Uterus (tissue), 4 donors: ENCODE data around the gene ZCCHC7. TPM values are rescaled to one million over a fixed set of nuclear protein-coding genes. Genes with fewer than 3 reads are reported as not detected.

ENCODE experiments used
- DNase-seq, 2 donors: peaks; one replicate each; pipeline ENCODE4 v3.0.0-alpha.2; 2019 to 2020
- H3K27ac ChIP-seq, 2 donors: fragments of 200-600 bp; sonication (generic); 1 replicate in 1 of 2; 2 replicates in 1 of 2; pipeline ENCODE4 v1.5.1; 2016 to 2018
- H3K27me3 ChIP-seq, 2 donors: fragments of 200-600 bp; sonication (generic); one replicate each; pipeline ENCODE4 v1.5.1; 2018 to 2019; ENCODE audit warnings: control low read depth in 1 of 2
- H3K36me3 ChIP-seq, 2 donors: fragments of 200-600 bp; sonication (generic); one replicate each; pipeline ENCODE4 v1.5.1; 2019; ENCODE audit warnings: control low read depth in 1 of 2
- H3K4me1 ChIP-seq, 2 donors: fragments of 200-600 bp; sonication (generic); one replicate each; pipeline ENCODE4 v1.5.1; 2018 to 2019; ENCODE audit warnings: control low read depth in 1 of 2
- H3K4me3 ChIP-seq, 2 donors: fragments of 200-600 bp; sonication (generic); 1 replicate in 1 of 2; 2 replicates in 1 of 2; pipeline ENCODE4 v1.5.1; 2018 to 2019; ENCODE audit warnings: mild to moderate bottlenecking in 1 of 2
- H3K9me3 ChIP-seq, 2 donors: fragments of 200-600 bp; sonication (generic); one replicate each; pipeline ENCODE4 v1.5.1; 2019; ENCODE audit warnings: control low read depth in 1 of 2
- CTCF ChIP-seq, 4 experiments: fragments of 200-600 bp in 2 of 4; fragments of 450-650 bp in 2 of 4; sonication (generic) in 2 of 4; IDR thresholded peaks; one replicate each; pipeline ENCODE4 v1.5.1; 2016 to 2019; ENCODE audit warnings: antibody characterized with exemption in 4 of 4, mild to moderate bottlenecking in 2 of 4, moderate library complexity in 1 of 4
- POLR2A ChIP-seq, 2 donors: fragments of 450-650 bp; IDR thresholded peaks; one replicate each; pipeline ENCODE4 v1.6.1; 2016; ENCODE audit warnings: antibody characterized with exemption in 2 of 2, mild to moderate bottlenecking in 1 of 2, moderate library complexity in 1 of 2
- intact Hi-C: fragments of 100-400 bp; cut with DNase I; formaldehyde crosslinking; loops from one replicate; pipeline ENCODE4 v1.15.1; 2023; ENCODE audit warnings: low total_unique reads
- total RNA-seq, 4 donors: library from RNA; depleted of rRNA in 3 of 4; stranded (reverse); fragments of >200 nt in 3 of 4; gene quantifications; one replicate each; pipeline versions ENCODE4 v1.1.0 to v1.2.4, GENCODE V29; 2014 to 2023
- donor health status: DM: yes; HTN: yes; CAD: no.

The ZCCHC7 gene
- total RNA-seq, 4 donors from 2014 or later = 15.6 to 37.4 (median 30.2) TPM

- intact Hi-C loops = no loop called here
These were observed 242.1 kb downstream of the ZCCHC7 start for GRCh38 chr9:37362430-37362829.

GRCh38 chr9:37363124-37363523 lies 242.8 kb downstream of the ZCCHC7 start:
- no peaks in the 10 kb centered on the region for H3K4me1 ChIP-seq
- H3K9me3 ChIP-seq = no peaks in the 10 kb centered on the region
- DNase-seq = no peak
- H3K36me3 ChIP-seq = no peaks in the 10 kb centered on the region
- intact Hi-C loops = no loop called here
- no peak overlapping the region for H3K4me3 ChIP-seq
- H3K27ac ChIP-seq = no peak overlapping the region
- TF ChIP-seq CTCF (IDR thresholded peaks at IDR 0.05) = no peak
- no peak for TF ChIP-seq POLR2A (IDR thresholded peaks at IDR 0.05)
- H3K27me3 ChIP-seq = no peaks in the 10 kb centered on the region

More at GRCh38 chr9:37362430-37362829, 242.1 kb downstream of the ZCCHC7 start:
- Histone ChIP-seq H3K27me3 (no peaks in the 10 kb centered on the region), H3K4me1 (no peaks in the 10 kb centered on the region), H3K4me3 (no peak overlapping the region), H3K27ac (no peak overlapping the region), H3K9me3 (no peaks in the 10 kb centered on the region), H3K36me3 (no peaks in the 10 kb centered on the region)
- TF ChIP-seq CTCF (IDR thresholded peaks at IDR 0.05) (no peak), POLR2A (IDR thresholded peaks at IDR 0.05) (no peak)
- no peak for DNase-seq

GRCh38 chr9:37364136-37364535 lies 243.8 kb downstream of the ZCCHC7 start:
- Histone ChIP-seq H3K27me3 (no peaks in the 10 kb centered on the region), H3K4me3 (no peak overlapping the region), H3K9me3 (no peaks in the 10 kb centered on the region), H3K4me1 (no peaks in the 10 kb centered on the region), H3K36me3 (no peaks in the 10 kb centered on the region), H3K27ac (no peak overlapping the region)
- intact Hi-C loops = no loop called here
- TF ChIP-seq CTCF (IDR thresholded peaks at IDR 0.05) (no peak), POLR2A (IDR thresholded peaks at IDR 0.05) (no peak)
- DNase-seq = no peak

- H3K4me1 ChIP-seq = no peaks in the 10 kb centered on the region
- H3K27ac ChIP-seq = no peak overlapping the region
- H3K36me3 ChIP-seq = no peaks in the 10 kb centered on the region
- H3K4me3 ChIP-seq = no peak overlapping the region
- no peaks in the 10 kb centered on the region for H3K9me3 ChIP-seq
- no peaks in the 10 kb centered on the region for H3K27me3 ChIP-seq
- intact Hi-C loops = no loop called here
- TF ChIP-seq POLR2A (IDR thresholded peaks at IDR 0.05) (no peak), CTCF (IDR thresholded peaks at IDR 0.05) (no peak)
- DNase-seq = no peak
These were observed 244.5 kb downstream of the ZCCHC7 start for GRCh38 chr9:37364751-37365360.

- no peaks in the 10 kb centered on the region for H3K9me3 ChIP-seq
- no peak overlapping the region for H3K4me3 ChIP-seq
- H3K27ac ChIP-seq = no peak overlapping the region
- H3K36me3 ChIP-seq = no peaks in the 10 kb centered on the region
- TF ChIP-seq POLR2A (IDR thresholded peaks at IDR 0.05) = no peak
- no peak for TF ChIP-seq CTCF (IDR thresholded peaks at IDR 0.05)
- H3K27me3 ChIP-seq = no peaks in the 10 kb centered on the region
- intact Hi-C loops = no loop called here
- no peaks in the 10 kb centered on the region for H3K4me1 ChIP-seq
- DNase-seq = no peak
These were observed 249.3 kb downstream of the ZCCHC7 start for GRCh38 chr9:37369671-37370070.
